T1000 (cell line): ENCODE data around the gene MTCL3.

Experiments
- DNase-seq: peaks from one replicate; lab custom pipeline; 2025; ENCODE audit warnings: mixed read lengths; lab: John Stamatoyannopoulos, UW

Gene MTCL3

GRCh38 chr6:127518710-127519468, at the start of gene MTCL3:
TSS of gene MTCL3 (minus strand) at chr6:127519335.
- DNase-seq = no peak

GRCh38 chr6:127567476-127567875, 48.3 kb upstream of the MTCL3 start:
- DNase-seq = no peak

- DNase-seq = no peak
These were observed 47.5 kb upstream of the MTCL3 start for GRCh38 chr6:127566651-127567050.

- no peak for DNase-seq
These were observed 47.0 kb upstream of the MTCL3 start for GRCh38 chr6:127566119-127566518.

- no peak for DNase-seq
These were observed 45.6 kb upstream of the MTCL3 start for GRCh38 chr6:127564761-127565160.

- DNase-seq = no peak
These were observed 42.5 kb upstream of the MTCL3 start for GRCh38 chr6:127561660-127562059.

GRCh38 chr6:127554435-127555006, 35.4 kb upstream of the MTCL3 start:
- DNase-seq = no peak

GRCh38 chr6:127550403-127550802, 31.3 kb upstream of the MTCL3 start:
- no peak for DNase-seq

- no peak for DNase-seq
These were observed 28.9 kb upstream of the MTCL3 start for GRCh38 chr6:127547904-127548649.

- DNase-seq = no peak
These were observed 28.1 kb upstream of the MTCL3 start for GRCh38 chr6:127547215-127547614.

- DNase-seq = no peak
These were observed 20.1 kb upstream of the MTCL3 start for GRCh38 chr6:127539272-127539671.

GRCh38 chr6:127538750-127539264, 19.7 kb upstream of the MTCL3 start:
- no peak for DNase-seq

GRCh38 chr6:127533736-127534135, 14.6 kb upstream of the MTCL3 start:
- DNase-seq = no peak

- DNase-seq = no peak
These were observed 13.9 kb upstream of the MTCL3 start for GRCh38 chr6:127533011-127533410.

GRCh38 chr6:127522714-127523113, 3.6 kb upstream of the MTCL3 start:
- DNase-seq = no peak

GRCh38 chr6:127520066-127520465, 931 bp upstream of the MTCL3 start:
- no peak for DNase-seq

GRCh38 chr6:127519469-127519785, 292 bp upstream of the MTCL3 start:
- DNase-seq = no peak

GRCh38 chr6:127518191-127518709, 885 bp downstream of the MTCL3 start:
- no peak for DNase-seq

GRCh38 chr6:127517693-127518092, 1.4 kb downstream of the MTCL3 start:
- DNase-seq = no peak

GRCh38 chr6:127516662-127517273, 2.4 kb downstream of the MTCL3 start:
- DNase-seq = no peak

GRCh38 chr6:127515794-127516661, 3.1 kb downstream of the MTCL3 start:
- DNase-seq = peak; percentile 72
